ENCODE data around the gene EPN2. TPM values are rescaled to one million over a fixed set of nuclear protein-coding genes. Genes with fewer than 3 reads are reported as not detected.
A peak's percentile ranks its signal among the peaks of the same experiment; 100 is the strongest.

Gene EPN2
- polyA plus RNA-seq, 1 of the 3 experiments (the other 2 are of a cell fraction) = 38.9 TPM

DNA sequence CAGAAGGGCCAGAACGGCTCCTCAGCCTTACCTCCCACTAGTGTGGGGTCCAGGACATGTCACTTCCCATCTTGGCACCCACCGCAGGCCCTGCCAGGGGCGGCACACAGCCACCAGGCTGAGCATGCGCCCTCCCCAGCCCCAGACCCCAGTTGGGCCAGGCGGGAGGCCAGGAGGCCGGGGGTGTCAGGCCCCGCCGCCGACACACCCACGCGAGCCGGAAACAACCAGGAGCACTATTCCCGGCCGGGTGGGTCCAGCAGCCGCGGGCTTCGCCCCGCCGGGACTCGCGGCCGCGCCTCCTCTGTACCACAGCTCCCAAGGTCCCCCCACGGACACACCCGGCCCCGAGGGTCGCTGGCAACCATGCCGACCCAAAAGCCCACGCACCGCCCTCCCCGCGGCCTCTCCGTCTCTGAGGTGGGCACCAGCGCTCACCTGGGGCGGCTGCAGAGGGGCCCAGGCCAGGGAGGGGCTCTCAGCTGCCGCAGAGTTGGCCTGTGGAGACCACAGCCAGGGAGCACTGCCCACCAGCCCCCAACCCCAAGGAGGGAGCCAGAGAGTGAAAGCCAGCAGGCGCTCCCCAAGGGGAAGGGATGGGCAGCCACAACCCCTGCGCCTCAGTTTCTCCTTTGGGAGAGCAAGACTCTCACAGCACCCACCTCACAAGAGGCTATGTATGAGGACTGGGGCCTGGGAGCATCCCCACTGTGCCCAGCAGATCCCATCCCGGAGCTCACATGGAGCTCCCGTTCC lies 107.3 kb downstream of the EPN2 start (continued):
- TF ChIP-seq SMC3 (IDR thresholded peaks at IDR 0.05; ENCODE audit: low read depth, low read length) (no peak), RCOR1 (IDR thresholded peaks at IDR 0.05; ENCODE audit: low read length) (no peak), SIN3A (IDR thresholded peaks at IDR 0.05; ENCODE audit: borderline replicate concordance, low read depth, low read length) (no peak)

GRCh38 chr17:19345067-19345460 lies 107.9 kb downstream of the EPN2 start:
- Histone ChIP-seq H3F3A (replicated peaks; ENCODE audit: insufficient read depth) (peaks cover 28% of the 10 kb centered on the region), H3K4me1 (ENCODE audit: control insufficient read depth in 1 of 2, insufficient read depth in 2 of 2, low read depth in 1 of 2, low read length in 1 of 2) (peaks cover 13 to 20% of the 10 kb centered on the region in 2 experiments; a peak in 3 of 4 replicates), H4K20me1 (ENCODE audit: insufficient read depth) (no peaks in the 10 kb centered on the region), H2AFZ (ENCODE audit: low read depth) (no peak overlapping the region), H3K27ac (ENCODE audit: low read depth in 2 of 2, low read length in 1 of 2) (no peak overlapping the region), H3K9ac (no peak overlapping the region), H3K27me3 (ENCODE audit: insufficient read depth) (no peaks in the 10 kb centered on the region), H3K4me3 (ENCODE audit: low read depth in 2 of 2, low read length in 1 of 2) (no peak overlapping the region), H3K4me2 (no peak overlapping the region), H3K79me2 (ENCODE audit: insufficient read depth) (no peaks in the 10 kb centered on the region), H3K9me2 (no peaks in the 10 kb centered on the region), H3K36me3 (replicated peaks in 1 of 2; ENCODE audit: control insufficient read depth in 1 of 2, insufficient read depth in 2 of 2, low read length in 1 of 2) (no peaks in the 10 kb centered on the region), H3K9me3 (no peaks in the 10 kb centered on the region)
- WGBS (ENCODE audit: low lambda C conversion rate) = 95% methylated on average over 7 of the region's 7 CpGs
- CTCF ChIA-PET = interaction anchor here (1.1 kb wide), 1 partner anchor 13 kb away, joined by 3 read pairs; no protein-coding TSS in a partner anchor
- TF ChIP-seq RAD21 (IDR thresholded peaks at IDR 0.05; ENCODE audit: low read length) (no peak), FOSL2 (IDR thresholded peaks at IDR 0.05; ENCODE audit: borderline replicate concordance, low read depth) (no peak)
- no peak for DNase-seq
- POLR2A ChIA-PET = no interaction called here

DNA sequence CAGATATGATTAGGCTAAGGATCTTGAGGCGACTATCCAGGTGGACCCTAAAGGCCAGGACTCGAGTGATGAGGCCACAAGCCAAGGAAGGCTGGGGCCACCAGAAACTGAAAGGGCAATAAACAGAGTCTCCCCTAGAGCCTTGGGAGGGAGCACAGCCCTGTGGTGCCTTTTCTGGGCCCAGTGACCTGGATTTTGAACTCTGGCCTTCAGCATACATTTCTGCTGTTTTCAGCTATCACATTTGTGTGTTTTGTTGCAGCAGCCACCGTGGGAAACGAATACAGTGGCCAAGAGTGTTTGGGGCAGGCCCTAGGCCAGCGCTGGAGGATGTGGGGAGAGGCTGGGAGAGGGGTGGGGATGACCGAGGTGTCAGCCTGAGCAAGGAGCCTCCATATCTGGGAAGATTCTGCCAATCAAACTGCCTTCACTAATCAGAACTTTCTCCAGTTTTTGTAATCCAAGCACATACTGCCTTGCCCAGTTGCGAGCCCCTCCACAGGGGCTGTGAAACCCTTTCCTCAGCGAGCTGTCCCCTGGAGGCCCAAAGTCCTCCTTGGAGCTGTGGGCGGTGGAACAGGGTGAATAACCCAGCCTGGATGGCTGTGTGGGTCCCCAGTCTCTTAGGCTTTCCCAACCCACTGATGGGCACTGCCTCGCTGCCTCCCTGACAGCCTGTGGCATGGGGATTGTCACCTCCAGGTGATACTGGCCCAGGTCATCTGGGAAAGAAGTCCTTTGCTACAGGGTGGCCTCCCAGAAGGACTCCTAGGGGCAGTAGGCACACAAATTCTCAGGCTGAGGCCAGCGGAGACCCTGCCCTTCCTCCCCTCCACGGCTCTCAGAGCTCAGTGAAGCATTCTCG lies 108.6 kb downstream of the EPN2 start:
- ChIA-PET CTCF (interaction anchor here (1.2 to 1.7 kb wide), 3 partner anchors 8 to 102 kb away, joined by 4 to 8 read pairs (median 7); partner anchors contain the start of gene B9D1), POLR2A (no interaction called here)
- H3K9me2 ChIP-seq = no peaks in the 10 kb centered on the region
- H3K9ac ChIP-seq = peak overlapping the region; percentile 44; the same call in 1 of the 2 replicates
- peaks cover 13 to 20% of the 10 kb centered on the region in 2 experiments; a peak in 3 of 4 replicates for H3K4me1 ChIP-seq (ENCODE audit: control insufficient read depth in 1 of 2, insufficient read depth in 2 of 2, low read depth in 1 of 2, low read length in 1 of 2)
- no peaks in the 10 kb centered on the region for H3K27me3 ChIP-seq (ENCODE audit: insufficient read depth)
- peak overlapping the region; percentile 35; the same call in 1 of the 2 replicates for H3K4me2 ChIP-seq
- H3K36me3 ChIP-seq (replicated peaks in 1 of 2; ENCODE audit: control insufficient read depth in 1 of 2, insufficient read depth in 2 of 2, low read length in 1 of 2) = no peaks in the 10 kb centered on the region
- no peaks in the 10 kb centered on the region for H3K79me2 ChIP-seq (ENCODE audit: insufficient read depth)
- H3K4me3 ChIP-seq (ENCODE audit: low read depth in 2 of 2, low read length in 1 of 2) = no peak overlapping the region
- H2AFZ ChIP-seq (ENCODE audit: low read depth) = no peak overlapping the region
- 89% methylated on average over 8 of the region's 13 CpGs for WGBS (ENCODE audit: low lambda C conversion rate)
- no peaks in the 10 kb centered on the region for H4K20me1 ChIP-seq (ENCODE audit: insufficient read depth)
- peaks cover 28% of the 10 kb centered on the region for H3F3A ChIP-seq (replicated peaks; ENCODE audit: insufficient read depth)
- H3K27ac ChIP-seq (ENCODE audit: low read depth in 2 of 2, low read length in 1 of 2) = peak overlapping the region in 1 of 2 experiments; percentile 90; a peak in 2 of 4 replicates
- no peak for DNase-seq
- H3K9me3 ChIP-seq = no peaks in the 10 kb centered on the region
- TF ChIP-seq NRF1 (IDR thresholded peaks at IDR 0.05; ENCODE audit: low read depth, low read length) (no peak), CHD2 (IDR thresholded peaks at IDR 0.05; ENCODE audit: low read length, partially characterized antibody) (no peak), EP300 (IDR thresholded peaks at IDR 0.05; ENCODE audit: borderline replicate concordance in 1 of 2, low read depth in 1 of 2, low read length in 1 of 2) (no peak), EZH2phosphoT487 (IDR thresholded peaks at IDR 0.05; ENCODE audit: borderline replicate concordance, low read depth) (no peak)
- TF ChIP-seq, protein P1, sequence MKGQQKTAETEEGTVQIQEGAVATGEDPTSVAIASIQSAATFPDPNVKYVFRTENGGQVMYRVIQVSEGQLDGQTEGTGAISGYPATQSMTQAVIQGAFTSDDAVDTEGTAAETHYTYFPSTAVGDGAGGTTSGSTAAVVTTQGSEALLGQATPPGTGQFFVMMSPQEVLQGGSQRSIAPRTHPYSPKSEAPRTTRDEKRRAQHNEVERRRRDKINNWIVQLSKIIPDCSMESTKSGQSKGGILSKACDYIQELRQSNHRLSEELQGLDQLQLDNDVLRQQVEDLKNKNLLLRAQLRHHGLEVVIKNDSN (IDR thresholded peaks at IDR 0.05; ENCODE audit: borderline replicate concordance, low read depth) = no peak
- TF ChIP-seq, protein P2, sequence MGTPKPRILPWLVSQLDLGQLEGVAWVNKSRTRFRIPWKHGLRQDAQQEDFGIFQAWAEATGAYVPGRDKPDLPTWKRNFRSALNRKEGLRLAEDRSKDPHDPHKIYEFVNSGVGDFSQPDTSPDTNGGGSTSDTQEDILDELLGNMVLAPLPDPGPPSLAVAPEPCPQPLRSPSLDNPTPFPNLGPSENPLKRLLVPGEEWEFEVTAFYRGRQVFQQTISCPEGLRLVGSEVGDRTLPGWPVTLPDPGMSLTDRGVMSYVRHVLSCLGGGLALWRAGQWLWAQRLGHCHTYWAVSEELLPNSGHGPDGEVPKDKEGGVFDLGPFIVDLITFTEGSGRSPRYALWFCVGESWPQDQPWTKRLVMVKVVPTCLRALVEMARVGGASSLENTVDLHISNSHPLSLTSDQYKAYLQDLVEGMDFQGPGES (IDR thresholded peaks at IDR 0.05; ENCODE audit: low read depth, low read length) = no peak
- TF ChIP-seq, protein P3, sequence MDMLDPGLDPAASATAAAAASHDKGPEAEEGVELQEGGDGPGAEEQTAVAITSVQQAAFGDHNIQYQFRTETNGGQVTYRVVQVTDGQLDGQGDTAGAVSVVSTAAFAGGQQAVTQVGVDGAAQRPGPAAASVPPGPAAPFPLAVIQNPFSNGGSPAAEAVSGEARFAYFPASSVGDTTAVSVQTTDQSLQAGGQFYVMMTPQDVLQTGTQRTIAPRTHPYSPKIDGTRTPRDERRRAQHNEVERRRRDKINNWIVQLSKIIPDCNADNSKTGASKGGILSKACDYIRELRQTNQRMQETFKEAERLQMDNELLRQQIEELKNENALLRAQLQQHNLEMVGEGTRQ (IDR thresholded peaks at IDR 0.05; ENCODE audit: borderline replicate concordance, low read depth, low read length) = no peak
- TF ChIP-seq, protein P4, sequence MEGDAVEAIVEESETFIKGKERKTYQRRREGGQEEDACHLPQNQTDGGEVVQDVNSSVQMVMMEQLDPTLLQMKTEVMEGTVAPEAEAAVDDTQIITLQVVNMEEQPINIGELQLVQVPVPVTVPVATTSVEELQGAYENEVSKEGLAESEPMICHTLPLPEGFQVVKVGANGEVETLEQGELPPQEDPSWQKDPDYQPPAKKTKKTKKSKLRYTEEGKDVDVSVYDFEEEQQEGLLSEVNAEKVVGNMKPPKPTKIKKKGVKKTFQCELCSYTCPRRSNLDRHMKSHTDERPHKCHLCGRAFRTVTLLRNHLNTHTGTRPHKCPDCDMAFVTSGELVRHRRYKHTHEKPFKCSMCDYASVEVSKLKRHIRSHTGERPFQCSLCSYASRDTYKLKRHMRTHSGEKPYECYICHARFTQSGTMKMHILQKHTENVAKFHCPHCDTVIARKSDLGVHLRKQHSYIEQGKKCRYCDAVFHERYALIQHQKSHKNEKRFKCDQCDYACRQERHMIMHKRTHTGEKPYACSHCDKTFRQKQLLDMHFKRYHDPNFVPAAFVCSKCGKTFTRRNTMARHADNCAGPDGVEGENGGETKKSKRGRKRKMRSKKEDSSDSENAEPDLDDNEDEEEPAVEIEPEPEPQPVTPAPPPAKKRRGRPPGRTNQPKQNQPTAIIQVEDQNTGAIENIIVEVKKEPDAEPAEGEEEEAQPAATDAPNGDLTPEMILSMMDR (IDR thresholded peaks at IDR 0.05) = no peak
- TF ChIP-seq, protein P5, sequence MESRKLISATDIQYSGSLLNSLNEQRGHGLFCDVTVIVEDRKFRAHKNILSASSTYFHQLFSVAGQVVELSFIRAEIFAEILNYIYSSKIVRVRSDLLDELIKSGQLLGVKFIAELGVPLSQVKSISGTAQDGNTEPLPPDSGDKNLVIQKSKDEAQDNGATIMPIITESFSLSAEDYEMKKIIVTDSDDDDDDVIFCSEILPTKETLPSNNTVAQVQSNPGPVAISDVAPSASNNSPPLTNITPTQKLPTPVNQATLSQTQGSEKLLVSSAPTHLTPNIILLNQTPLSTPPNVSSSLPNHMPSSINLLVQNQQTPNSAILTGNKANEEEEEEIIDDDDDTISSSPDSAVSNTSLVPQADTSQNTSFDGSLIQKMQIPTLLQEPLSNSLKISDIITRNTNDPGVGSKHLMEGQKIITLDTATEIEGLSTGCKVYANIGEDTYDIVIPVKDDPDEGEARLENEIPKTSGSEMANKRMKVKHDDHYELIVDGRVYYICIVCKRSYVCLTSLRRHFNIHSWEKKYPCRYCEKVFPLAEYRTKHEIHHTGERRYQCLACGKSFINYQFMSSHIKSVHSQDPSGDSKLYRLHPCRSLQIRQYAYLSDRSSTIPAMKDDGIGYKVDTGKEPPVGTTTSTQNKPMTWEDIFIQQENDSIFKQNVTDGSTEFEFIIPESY (IDR thresholded peaks at IDR 0.05; ENCODE audit: borderline replicate concordance, low read depth) = no peak

Data from SK-N-SH (cell line).